Retinal pigment epithelial cell (primary cell): Measurements from ENCODE around the gene SUSD5.
"Not testable (repeated sequence)": the region's sequence is repeated elsewhere in the genome, so short reads cannot be mapped to it uniquely, and the experiment has no call there.

Experiments
- DNase-seq: peaks from one replicate; pipeline ENCODE4 v3.0.0-alpha.2; 2010; ENCODE audit warnings: low read depth
- H3K4me3 ChIP-seq: 2 replicates; pipeline ENCODE4 v1.5.1; 2011; ENCODE audit warnings: mild to moderate bottlenecking, low read length, control low read depth, moderate library complexity
- TF ChIP-seq, protein P1 (sequence below): conservative IDR thresholded peaks from 2 replicates; pipeline ENCODE4 v1.5.1; 2011; ENCODE audit warnings: low read depth, low read length, control low read depth, inconsistent platforms

SUSD5 gene

DNA sequence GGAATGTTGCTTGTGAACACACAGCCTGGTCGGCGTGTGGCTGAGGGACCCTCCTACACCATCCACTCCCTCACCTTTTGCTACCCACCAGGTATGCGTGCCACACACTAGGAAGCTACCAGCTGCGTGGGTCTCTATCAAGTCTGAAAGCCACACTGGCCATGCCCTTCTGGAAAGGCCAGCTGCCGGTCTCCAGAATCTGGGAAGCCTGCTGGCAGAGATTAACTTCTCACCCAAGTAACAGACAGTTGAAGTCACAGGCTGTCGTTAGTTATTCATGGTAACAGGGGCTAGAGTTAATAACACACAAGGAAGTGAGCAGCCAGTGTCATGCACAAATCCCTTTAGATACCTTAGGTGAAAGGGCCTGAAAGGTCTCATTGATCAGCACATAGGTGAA lies 48.1 kb downstream of the SUSD5 start:
- no peak overlapping the region for H3K4me3 ChIP-seq
- TF ChIP-seq, protein P1, sequence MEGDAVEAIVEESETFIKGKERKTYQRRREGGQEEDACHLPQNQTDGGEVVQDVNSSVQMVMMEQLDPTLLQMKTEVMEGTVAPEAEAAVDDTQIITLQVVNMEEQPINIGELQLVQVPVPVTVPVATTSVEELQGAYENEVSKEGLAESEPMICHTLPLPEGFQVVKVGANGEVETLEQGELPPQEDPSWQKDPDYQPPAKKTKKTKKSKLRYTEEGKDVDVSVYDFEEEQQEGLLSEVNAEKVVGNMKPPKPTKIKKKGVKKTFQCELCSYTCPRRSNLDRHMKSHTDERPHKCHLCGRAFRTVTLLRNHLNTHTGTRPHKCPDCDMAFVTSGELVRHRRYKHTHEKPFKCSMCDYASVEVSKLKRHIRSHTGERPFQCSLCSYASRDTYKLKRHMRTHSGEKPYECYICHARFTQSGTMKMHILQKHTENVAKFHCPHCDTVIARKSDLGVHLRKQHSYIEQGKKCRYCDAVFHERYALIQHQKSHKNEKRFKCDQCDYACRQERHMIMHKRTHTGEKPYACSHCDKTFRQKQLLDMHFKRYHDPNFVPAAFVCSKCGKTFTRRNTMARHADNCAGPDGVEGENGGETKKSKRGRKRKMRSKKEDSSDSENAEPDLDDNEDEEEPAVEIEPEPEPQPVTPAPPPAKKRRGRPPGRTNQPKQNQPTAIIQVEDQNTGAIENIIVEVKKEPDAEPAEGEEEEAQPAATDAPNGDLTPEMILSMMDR = no peak
- no peak for DNase-seq

DNA sequence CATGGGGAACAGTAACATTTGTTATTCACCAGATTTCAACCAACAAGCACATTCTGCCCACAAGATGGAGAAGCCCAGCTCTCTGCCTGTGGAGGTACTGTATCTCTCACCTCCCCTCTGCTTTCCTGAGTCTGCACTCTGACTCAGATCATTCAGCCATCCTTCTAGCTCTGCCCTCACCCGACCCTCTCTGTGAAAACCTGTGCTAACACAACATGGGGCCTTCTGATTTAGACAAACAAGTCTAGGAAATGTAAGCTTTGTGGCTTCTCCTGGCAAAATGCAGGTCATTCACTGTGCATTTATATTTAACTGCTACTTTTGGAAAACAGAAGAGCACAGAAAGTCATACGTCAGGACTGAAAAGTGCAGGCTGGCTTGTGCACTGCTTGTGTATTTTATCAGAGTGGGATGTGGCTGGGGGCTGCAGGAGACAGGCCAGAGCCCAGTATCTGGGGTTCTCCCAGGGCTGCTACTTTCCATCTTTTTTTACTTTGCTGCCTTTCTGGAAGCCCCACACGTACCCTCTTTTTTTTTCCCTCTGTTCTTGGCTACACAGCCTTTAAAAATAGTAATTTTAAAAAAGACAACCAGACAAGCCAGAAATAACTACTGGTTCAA lies 50.8 kb downstream of the SUSD5 start:
- TF ChIP-seq, protein P1 = no peak
- no peak for DNase-seq
- H3K4me3 ChIP-seq = no peak overlapping the region

DNA sequence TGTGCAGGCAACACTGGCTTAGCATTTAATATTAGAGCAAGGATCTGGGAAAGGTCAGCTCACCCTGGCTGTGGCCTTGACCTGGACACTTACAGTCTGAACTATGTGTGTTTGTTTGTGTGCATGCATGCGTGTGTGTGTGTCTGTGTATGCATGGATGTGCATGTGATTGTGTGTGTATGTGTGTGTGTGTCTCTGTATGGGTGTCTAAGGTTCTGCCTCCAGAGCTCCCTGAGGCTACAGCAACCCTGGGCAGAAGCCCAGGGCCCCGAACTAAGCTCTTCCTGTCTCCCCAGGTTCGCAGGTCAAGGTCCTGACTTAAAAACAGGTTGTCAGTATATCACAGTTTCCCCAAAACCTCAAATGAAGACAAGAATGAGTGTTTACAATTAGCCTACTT lies 51.3 kb downstream of the SUSD5 start:
- no peak for DNase-seq
- TF ChIP-seq, protein P1 = no peak
- H3K4me3 ChIP-seq = no peak overlapping the region

DNA sequence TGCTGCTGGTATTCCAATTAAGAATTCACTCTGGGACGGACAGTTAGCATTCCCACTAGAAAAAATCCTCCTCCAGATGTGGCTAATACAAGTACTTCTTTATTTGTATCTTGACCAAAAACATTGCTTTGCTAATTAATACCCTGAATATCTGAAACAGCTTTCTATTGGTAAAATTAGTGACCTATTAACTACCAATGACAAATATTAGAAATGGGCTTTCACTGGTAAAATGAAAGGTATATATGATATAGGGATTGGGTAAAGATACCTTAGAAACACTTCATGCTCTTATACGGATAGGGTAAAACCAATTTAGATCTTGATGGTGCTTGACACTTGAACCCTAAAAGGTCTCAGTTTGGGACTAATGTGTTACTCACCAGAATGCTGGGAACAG lies 52.5 kb downstream of the SUSD5 start:
- no peak for DNase-seq
- H3K4me3 ChIP-seq = no peak overlapping the region
- TF ChIP-seq, protein P1 = no peak

DNA sequence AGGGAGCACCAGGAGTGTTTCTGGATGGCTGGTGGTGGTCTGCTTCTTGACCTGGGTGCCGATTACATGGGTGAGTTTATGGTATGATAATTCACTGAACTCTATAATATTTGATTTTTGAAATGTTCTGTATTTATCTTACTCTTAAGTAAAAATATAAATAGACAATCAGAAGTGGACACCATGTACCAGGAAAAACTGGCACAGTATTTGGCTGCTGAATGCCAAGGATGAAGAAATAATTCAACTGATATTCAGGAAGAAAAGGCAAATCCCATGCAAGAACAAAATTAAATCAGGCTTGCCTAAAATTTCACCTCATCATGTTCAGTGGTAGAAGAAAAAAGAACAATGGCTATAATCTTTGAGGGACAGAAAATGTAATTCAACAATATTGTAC lies 53.2 kb downstream of the SUSD5 start:
- TF ChIP-seq, protein P1 = no peak
- DNase-seq = no peak
- H3K4me3 ChIP-seq = no peak overlapping the region

DNA sequence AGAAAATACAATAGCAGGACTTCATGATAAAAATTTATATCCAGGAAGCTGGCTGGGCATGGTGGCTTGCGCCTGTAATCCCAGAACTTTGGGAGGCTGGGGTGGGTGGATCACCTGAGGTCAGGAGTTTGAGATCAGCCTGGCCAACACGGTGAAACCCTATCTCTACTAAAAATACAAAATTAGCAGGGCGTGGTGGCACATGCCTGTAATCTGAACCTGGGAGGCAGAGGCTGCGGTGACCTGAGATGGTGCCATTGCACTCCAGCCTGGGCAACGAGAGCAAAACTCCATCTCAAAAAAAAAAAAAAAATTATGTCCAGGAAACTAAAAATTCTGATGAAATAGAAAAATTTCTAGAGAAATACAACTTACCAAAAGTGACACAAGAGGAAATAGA lies 56.0 kb downstream of the SUSD5 start:
- H3K4me3 ChIP-seq, DNase-seq: not testable (repeated sequence)

DNA sequence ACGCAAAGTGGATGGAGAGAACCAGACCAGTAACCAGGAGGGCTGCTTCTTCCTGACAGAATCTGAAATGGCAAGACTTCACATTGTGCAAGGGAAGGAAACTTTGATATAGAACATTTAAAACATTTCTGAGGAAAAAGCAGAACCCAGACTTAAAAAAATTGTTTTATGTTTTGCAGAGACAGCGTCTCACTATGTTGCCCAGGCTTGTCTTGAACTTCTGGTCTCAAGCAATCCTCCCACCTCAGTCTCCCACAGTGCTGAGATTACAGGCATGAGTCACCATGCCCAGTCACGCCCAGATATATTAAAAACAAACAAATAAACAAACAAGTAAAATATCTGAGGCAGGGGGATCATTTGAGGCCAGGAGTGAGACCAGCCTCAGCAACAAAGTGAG lies 58.6 kb downstream of the SUSD5 start:
- no peak for DNase-seq
- TF ChIP-seq, protein P1 = no peak
- no peak overlapping the region for H3K4me3 ChIP-seq

DNA sequence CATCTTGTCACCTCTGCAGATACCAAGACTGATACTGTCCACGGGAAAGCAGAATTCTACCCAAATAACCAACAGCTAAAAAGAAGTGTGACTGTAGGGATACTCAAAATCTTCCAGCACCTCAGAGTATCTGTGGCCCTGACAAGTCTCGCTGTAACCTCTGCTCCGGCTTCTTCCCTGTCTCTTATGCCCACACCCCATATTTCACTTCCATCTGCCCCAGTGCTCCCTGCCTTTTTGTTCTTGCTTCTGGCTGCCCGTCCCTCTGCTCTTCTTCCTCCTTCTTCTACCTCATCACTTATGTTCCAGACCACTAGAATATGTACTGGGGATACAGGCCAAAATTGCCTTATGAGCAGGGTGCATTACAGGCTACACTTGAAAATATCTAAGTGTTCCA lies 59.4 kb downstream of the SUSD5 start:
- TF ChIP-seq, protein P1 = no peak
- H3K4me3 ChIP-seq = no peak overlapping the region
- no peak for DNase-seq
